ENCODE results near the gene TCF7.

Gene TCF7

DNA sequence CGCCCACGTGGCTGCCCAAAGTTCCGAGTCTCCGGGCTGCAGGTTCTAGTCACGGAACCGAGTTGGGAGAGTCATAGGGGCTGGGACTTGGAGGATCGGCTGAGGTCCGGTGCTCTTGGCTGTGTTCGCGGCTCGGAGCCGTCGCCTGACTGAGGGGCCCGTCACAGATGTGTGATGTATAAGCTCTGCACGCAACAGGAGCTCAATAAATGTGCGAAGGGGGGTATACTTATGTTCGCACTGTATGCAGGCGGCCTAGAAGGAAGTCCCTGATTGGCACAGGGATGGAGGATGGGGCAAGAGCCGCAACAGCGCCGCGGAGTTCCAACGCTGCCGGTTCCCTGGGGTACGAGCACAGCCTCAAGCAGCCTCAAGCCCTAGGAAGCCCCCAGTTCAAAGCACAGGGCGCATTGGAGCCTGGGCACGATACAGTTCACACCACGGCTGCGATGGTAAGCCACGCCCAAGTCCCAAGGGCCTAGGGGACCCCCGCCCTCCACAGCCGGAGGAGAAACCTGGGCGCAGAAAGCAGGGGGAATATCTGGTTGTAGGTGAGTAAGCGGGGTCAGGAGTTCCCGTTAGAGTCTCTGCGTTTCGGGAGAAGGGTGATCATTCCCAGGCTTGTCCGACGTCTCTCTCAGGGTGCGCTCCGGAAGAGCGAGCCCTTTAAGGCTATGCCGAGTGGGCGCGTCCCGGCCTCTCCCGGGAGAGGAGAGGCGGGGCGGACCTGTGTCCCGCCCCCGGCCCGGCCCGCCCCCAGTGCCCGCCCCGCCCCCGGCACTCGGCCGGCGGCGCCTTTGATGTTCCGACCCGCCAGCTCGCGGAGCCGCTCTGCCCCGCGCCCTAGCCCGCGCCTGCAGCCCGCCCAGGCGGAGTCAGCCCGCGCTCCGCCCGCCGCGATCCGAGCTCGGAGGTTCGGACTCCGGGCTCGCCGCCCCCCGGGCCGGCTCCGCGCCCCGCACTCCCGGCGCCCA, at the start of gene TCF7:
Gene TCF7, plus strand, starts transcription at position 780 of the 974 bp plus-strand sequence. CDS start 226 bp downstream, outside the sequence.
- no peak for DNase-seq

DNA sequence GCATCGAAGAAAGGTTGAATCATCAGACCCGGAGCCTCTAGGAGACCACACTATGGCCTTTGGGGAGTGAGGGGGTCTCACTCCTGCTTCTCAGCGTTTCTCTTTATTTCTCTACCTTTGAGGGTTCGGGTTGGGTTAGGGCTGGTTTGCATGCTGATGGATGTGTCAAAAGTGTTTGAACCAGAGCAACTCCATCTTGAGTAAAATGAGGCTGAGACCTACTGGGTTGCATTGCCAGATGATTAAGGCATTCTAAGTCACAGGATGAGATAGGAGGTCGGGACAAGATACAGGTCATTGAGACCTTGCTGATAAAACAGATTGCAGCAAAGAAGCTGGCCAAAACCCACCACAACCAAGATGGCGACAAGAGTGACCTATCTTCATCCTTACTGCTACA, 44.9 kb upstream of the TCF7 start:
- no peak for DNase-seq

DNA sequence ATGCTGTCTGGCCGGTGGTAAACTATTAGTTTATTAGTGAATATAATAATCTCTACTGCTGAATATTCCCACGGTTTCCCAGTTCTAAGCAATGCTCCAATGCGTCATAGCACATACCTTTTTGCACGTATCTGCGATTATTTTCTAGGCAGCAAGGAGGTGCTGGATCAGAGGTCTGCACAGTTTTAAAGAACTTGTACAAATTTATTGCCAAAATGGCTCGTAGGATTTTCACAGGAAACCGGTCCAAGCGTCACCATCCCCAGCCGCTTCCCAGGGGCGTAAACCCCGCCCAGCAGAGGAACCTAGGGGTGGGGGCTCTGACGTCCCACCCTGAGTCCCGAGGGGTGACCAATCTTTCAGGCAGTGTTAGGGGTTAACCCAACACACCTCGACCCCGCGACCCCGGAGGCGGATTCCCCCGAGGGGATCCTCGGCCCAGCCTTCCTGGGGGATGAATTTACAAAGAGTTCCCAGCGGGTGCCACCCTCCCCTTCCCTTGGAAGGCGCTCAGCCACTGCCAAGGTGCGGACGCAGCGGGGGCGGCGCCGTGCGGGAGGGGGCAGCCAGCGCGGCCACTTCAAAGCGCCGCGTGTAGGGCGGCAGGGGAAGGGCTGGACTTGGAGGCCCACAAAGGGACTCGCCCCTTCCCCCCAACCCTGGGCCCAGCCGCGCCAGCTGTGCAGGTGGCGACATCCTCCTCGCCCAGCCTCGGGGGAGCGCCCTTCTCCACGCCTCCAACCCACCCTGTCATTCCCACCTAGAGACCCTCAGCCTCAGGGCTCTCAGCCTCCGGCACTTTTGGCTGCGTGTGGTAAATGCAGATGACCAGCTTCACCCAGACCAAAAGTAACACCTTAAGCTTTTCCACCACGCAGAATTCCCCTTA, 43.5 kb upstream of the TCF7 start:
- no peak for DNase-seq

DNA sequence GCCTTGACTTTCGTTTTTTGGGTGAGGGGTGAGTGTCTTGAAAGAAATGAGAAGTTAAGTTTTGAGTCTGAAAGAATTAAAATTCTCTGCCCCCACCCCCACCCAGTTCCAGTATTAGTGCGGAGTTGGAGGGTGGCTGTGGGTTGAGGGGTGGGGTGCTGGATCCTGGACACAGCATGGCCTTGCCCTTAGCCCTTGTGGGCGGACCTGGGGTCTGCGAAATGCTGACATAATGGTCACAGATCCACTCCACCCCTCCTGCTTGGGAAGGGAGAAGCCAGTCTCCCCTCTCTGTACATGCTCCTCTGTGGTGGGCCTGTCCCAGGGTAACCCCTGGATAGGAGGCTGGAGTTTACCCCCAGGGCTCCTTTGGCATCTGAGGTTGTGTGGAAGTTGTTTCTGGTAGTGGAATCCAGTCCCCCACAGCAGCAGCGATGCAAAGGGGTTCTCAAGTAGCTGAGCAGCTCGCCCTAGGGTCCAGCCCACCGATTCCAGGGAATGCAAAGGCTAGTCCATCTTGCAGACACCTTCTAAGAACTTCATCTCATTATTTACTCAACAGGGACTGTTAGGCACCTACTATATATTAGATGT, 42.8 kb upstream of the TCF7 start:
- no peak for DNase-seq

DNA sequence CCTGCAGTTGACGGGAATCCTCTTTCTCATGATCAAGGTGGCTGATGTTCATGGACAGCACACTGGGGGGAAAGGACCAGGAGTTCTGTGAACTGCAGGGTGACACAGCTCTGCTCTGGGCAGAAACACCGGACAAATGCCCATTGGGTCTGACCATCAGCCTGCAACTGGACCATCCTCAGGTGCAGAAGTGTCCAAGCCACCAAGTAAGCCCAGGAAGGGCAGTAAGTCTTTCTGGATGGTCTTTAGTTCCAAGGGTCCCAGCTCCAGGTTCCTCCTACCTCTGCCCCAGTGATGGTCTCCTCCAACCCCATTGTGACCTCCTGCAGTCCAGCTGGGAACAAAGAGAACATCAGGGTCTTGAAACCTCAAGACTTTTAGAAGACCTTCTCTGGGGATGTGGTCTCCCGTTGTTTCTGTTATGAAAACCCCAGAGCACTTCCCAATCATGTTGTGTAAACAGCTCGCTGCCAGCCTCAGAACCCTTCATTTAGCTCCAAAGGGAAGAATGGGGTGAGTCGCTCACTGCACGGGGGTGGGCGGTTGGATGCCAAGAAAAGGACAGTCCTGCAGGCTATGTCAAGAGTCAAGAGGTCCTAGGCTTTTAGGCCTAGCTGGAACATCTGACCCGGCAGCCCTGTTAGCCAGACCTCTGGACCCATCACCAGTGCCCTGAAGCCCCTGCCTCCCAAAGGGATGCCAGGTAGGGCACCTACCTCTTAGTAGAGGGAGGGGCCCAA, 41.8 kb upstream of the TCF7 start:
- no peak for DNase-seq

DNA sequence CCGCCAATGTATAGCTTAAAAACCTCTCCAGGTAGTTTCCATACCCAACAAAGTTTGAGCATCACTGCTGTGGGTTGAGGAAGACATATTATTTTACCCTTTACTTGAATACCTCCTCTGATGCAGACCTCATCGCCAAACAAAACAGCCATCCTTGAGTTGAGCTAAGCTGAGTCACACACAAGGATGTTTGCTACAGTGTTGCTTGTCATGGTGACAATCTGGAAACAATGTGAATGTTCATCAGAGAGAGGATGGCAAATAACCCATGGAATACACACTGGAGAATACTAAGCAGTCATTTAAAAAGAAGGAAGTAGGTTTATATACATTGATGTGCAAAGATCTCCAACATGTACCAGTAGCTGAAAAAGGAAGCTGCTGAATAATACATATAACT, 41.1 kb upstream of the TCF7 start:
- no peak for DNase-seq

DNA sequence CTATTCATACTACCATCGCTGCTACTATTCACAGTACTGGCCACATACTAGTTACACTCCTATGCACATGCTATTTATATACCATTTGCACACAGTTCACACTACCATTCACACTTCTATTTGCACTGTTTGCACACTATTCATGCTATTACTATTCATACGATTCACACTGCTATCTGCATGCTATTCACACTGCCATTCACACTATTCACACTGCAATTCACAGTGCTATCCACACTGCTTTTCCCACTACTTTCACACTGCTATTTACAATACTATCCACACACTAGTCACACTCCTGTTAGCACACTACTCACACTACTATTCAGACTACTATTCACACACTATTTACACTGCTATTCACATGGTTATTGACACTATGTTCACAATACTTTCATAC, 39.4 kb upstream of the TCF7 start:
- no peak for DNase-seq

DNA sequence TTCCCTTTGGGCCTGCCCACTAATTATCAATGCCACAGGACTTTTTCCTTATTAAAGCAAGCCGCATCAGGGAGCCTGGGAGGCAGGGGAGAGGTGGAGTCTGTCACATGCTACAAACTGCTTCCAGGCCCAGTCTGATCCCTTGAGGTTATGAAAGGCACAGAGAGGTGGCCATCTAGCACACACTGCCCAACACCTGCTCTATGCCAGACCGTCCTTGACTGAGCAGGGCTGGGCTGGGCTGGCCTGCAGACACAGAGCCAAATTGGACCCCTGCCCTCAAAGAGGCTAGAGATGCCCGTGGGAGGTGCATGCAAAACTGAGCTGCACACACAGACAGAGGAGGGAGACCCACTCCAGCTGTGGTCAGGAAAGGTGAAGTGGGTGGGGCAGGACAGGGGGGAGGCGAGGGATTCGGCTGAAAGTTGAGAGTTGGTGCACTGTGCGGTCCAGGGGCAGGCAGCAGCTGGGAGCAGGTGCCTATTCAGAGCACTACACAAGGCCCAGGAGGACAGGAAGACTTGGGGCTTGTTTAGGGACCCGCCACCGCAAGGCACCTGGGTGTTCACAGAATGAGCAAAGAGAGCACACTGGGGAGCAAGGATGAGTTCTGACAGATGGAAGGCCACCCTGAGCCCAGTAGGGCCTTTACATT, 36.4 kb upstream of the TCF7 start:
- DNase-seq = no peak

DNA sequence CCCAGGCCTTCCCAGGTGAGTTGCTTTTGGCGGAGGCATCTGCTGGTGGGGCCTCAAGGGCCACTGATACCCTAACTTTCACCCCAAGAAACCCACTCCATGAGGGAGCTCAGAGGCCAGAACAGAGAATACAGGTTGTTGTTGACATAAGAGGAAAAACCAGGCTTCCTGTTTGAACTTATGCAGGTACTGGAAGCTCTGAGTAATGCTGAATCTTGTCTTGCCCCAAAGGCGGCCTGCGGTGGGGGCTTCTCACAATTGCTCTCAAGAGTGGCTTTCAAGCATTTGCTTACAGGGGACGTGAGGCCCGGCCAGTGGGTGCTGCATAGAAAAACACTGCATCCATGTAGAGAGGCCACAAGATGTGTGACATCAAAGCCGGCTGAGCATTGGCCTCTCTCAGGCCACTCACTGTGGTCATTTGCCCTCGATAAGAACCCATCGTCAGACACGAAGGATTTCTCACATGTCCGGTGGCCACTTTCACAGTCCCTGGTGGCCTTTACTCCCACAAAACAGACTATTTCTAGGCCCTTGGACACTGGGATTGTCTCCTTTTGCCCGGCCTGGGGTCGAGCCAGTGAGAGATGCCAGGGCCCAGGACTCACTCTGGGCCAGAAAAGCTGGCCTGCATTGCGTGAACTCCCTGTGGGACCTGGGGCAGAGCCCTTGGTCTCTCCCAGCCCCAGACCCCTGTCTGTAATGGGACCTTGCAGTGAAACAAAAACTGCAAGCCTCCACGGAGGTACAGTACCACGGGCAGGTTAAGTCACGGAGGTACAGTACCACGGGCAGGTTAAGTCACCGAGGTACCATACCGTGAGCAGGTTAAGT, 34.5 kb upstream of the TCF7 start:
- no peak for DNase-seq

DNA sequence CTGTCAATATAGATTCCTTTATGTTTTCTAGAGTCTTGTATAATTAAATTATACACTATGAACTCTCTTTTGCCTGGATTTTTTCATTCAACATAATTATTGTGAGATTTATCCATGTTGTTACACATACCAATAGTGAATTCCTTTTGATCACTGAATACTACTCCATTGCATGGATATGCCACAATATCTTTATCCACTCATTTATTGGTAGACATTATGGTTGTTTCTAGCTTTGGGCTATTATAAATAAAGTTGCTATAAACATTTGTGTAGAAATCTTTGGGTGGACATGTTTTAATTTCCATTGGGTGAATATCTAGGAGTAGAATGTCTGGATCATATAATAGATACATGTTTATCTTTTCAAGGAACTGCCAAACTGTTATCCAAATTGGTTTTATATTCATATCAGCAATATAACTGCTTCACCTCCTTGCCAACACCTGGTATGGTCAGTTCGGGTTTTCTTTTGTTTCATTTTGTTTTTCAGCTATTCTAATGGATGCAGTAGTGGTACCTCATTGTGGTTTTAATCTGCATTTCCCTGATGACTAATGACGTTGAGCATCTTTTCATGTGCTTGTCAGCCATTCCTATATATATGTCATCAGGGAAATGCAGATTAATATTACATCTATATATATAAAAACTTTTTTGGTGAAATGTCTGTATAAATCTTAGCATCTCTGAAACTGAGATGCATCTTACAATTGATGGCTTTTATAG, 32.1 kb upstream of the TCF7 start:
- no peak for DNase-seq

DNA sequence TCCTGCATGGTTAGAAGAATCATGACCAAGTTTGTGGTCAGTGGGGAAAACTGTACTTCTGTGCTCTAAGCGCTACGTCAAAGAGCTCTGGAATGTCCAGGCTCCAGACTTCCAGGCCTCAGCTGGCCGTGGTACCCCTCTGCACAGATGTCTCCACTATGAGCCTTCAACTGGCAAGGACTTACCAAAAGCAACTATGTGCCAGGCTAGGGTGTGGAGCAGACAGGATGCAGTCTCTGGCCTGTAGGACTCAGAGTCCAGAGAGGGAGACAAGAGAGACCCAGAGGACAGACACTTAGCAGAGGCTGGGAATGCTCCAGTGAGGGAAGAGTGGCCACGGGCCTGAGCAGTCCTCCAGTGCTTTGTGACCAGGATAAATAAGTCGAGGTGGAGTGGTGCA, 31.0 kb upstream of the TCF7 start:
- DNase-seq = no peak

DNA sequence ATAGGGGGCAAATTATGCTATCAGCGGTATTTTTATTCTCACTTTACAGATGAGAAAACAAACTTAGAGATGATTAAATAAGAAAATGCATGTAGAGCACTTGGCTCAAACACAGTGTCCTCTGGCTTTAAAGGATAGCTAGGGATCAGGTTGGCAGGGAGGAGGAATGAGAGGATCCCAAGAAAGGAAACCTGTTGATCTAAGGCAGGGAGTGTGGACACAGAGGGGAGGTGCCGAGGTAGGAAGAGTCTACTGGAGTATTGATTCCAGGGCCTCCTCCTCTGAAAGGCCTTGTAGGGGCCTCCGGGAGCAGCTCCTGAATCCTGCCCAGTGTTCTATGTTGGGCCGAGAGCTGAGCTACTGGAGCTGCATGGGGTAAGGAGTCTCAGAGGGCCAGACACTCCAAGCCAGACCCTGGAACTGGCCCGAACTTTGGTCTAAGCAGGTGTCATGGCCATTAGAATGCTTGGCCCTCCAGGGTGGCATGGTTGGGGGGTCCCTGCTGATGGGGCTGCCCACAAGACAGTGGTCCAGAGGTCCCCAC, 30.4 kb upstream of the TCF7 start:
- DNase-seq = no peak

DNA sequence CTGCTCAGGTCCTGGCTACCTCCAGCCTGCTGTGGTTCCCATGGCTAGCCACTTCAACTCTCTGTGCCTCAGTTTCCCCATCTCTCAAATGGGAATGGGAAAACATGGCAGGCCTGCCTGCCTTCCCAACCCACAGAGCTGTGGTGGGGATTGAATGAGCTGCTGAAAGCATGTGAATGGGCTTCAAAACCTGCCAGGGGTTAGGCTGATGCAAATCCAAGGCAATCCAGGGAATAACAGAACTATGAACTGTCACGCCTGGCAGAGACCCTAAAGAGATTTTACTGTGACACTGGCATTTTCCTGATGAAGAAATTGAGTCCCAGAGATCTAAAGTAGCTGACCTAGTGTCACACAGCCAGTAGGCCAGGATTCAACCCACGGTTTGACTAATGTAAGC, 29.9 kb upstream of the TCF7 start:
- DNase-seq = no peak

DNA sequence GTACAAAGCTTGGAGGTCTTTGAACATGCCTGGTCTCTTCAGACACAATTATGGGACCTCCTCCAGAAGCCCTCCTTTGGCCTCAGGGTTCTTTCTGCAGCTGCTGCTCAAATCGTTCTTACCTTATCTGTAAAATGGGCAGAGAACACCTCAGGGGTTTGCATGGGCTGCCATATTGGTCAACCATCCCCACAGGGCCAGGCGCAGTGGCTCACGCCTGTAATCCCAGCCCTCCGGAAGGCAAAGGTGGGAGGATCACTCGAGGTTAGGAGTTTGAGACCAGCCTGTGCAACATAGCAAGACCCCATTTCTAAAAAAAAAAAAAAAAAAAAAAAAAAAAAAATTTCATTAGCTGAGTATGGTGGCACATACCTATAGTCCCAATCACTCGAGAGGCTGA, 29.1 kb upstream of the TCF7 start:
- no peak for DNase-seq

DNA sequence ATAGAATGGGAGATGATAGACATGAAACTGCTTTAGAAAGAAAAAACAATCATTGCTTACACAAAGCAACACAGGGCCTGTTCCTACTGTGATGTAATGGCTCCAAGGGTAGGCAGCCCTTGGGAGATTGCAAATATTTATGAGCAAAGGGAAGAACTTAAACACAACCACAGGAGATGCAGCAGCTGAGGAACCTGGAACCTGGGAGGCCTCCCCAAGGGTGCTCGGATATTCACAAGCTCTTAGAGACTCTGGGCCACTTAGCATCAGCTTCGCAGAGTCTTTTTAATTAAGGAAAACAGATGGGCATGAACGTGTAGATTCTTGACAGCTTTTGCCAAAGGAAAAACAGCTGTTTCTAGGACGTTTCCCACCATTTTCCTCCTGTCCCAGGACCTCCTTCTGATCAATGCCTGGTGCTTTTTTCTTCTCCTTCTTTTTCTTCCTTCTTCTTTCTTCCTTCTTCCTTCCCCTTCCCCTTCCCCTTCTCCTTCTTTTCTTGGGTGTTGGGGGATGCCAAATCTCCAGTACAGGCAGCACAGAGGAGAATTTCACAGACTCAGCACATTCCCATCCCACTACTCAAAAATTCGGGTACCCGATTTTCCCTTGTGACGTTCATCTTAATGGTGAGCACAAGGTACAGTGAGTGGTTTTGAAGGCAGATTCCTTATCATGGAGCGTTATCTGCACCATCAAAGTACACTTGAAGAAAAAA, 28.1 kb upstream of the TCF7 start:
- no peak for DNase-seq

DNA sequence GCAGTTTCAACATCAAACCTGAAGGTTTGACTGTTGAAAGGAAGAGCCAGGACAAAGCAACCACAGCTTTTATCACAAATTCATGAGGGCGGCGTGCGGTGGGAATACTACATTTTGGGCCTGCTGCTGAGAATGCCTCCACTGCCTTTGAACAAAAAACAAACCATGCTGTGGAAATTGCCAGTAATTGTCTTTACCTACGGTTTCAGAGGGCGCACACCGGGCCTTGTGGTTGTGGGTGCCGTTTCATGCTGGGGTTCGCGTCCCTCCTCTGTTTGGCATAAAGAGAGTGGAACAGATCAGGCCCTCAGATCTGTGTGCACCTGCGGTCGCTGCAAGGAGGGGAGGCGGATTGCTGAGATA, 27.6 kb upstream of the TCF7 start:
- no peak for DNase-seq

DNA sequence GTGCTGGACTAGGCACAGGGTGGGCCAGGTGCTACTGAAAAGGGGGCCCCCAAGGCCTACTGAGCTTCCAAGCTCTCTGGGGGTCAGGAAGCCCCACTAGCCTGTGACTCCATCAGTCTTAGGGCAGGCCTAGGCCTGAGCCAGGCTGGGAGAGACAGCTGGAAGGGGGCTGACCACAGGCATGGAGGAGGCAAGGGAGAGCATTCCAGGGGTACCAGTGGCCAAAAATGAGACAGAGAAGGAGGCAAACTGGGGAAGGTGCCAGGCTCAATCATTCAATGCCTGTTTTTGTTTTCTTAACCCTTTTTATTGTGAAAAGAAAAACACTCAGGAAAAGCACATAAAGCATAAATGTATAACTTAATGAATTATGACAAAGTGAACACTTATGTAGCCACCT, 26.2 kb upstream of the TCF7 start:
- DNase-seq = no peak

DNA sequence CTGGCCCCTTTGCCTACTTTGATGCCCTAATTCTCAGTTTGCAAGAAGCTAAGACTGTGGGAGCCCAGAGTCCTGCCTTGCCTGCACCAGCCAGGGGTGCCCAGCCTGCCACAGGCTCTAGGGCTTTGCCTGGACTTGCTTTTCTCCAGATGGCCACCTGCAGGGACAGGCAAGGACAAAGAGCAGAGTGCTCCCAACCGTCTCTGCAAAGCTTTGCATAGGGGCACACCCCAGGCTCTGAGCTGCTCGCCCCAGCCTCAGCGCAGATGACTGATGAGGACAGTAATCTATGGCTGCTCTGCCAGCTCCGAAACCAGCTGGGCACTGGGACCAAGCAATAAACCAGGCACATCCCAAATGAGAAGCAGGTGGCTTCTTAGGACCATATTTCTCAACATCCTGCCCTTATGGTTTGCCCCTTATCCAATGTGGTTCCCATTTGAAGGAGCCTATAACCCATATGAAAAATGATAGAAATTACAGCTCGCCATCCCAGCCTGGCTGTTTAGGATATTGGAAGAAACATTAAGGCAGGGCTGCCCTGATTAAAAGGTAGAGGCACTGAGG, 25.4 kb upstream of the TCF7 start:
- DNase-seq = no peak

DNA sequence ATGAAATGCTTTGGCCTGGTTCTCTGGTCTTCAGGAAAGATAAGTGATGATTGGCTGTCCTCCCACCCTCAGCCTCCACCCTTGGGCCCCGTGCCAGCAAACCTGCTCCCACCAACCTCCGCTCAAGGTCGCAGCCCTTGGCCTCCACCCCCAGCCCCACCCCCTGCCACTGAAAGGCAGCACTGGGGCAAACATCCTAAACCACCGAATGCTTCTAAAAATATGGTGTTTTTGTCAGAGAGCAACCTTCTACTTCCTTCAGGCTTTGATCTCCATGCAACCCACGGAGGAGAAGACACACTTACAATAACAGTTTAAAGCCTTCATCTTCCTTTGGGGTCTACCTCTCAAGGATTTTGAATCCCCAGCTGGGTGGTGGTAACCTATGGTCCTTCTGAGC, 24.0 kb upstream of the TCF7 start:
- DNase-seq = no peak

All from SHP77 treated with DMSO at 0.1 percent for 48 hours (cell line).